Raji (cell line): ENCODE measurements around the gene DOK6.

ENCODE experiments used
- POLR2A ChIP-seq: IDR thresholded peaks from 2 replicates; pipeline ENCODE4 v1.6.1; 2011; ENCODE audit warnings: low read depth, low read length, control low read depth; ENCODE audit not compliant: insufficient read depth

Gene DOK6

DNA sequence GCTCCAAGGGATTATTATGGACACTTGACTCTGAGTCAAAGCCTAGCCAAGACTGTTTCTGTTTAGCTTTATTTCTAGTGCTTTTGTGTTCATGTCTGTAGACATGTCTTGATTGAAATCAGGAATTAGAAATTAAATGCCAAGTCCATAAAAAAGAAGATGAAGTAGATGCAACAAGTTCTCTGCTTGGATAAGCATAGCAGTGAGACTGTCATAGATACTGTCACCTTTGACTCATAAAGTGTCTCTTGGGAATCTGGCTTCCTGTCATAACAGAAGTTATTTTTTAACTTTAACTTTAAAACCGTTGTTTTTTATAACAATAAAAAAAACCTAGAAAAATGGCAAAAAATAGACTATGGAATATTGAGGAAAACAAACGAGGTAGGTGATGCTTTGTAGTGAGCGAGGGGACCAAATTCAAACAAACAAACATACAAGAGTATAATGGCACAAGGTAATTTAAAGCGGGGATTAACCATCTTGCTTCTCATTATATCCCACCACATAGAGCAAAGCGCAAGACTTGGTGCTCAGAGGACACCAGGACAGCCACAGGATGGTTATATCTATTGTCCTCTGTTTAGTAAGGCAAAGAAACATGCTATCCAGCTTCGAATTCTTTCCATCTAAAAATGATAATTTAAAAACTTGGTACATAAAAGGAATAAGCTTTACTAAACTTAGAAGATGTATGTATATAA lies 482.4 kb downstream of the DOK6 start:
- TF ChIP-seq POLR2A, result no peak

DNA sequence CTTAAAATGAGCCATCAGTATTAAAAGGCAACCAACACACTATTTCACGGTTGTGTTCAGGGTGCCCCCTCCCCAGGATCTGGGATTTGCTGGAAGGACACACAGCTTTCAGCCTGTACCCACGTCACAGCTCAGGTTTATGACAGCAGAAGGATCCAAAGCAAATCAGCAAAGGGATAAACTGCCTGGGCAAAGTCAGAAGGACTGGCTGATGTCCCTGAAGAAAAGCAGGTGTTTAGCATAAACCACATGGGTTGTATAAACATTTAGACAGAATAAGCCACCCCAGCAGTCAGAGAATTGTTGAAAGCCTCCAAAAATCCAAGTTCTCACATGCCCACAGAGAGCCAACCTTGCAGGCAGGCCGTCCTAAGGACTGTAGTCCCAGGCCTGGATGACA lies 483.1 kb downstream of the DOK6 start:
- no peak for TF ChIP-seq POLR2A

GRCh38 chr18:69885355-69885754 lies 484.7 kb downstream of the DOK6 start:
- TF ChIP-seq POLR2A, result no peak

DNA sequence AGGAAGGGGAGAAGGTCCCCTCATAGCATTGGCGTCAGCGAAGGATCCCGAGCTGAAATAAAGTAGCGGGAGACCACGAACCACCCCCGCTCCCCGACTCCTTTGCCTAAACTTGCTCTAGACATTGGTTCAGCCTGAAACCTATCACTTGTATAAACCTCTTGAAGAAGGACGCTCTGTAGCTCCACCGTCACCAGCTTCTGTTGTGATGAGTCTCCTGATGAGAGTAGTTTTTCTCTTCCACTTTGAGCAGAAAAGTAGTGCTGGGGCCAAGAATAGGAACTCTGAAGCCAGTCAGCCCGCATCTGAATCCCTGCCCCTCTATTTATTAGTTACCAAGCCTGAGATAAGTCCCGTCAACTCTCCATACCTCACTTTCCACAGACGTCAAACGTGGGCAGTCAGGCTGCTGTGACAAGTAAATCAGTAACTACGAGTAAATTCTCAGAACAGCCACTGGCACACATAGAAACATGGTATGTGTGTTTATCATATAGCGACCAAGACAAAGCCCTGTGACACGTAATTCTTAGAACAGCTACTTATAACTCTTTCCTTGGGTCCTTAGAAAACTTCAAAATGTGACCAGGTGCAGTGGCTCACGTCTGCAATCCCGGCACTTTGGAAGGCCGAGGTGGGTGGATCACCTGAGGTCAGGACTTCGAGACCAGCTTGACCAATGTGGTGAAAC lies 485.3 kb downstream of the DOK6 start:
- TF ChIP-seq POLR2A, result no peak

GRCh38 chr18:69887256-69887655 lies 486.6 kb downstream of the DOK6 start:
- no peak for TF ChIP-seq POLR2A

DNA sequence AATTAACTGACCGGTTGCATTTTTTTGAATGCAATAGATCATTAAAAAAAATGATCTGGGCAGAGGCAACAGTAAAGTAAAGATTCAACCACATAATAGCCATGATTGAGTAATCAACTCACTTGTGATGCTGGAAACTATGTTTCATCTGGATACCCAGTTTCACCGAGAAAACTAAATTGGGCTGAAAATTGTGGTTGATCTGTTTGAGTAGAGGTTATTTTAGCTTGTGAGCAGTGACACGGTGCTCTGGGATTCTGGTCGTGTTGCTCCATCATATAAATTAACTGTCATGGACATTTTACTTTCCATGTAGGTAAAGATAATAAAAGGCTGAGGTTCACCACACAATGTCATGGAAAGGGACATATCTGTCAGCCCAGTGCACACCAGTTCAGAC lies 488.3 kb downstream of the DOK6 start:
- TF ChIP-seq POLR2A, result no peak

DNA sequence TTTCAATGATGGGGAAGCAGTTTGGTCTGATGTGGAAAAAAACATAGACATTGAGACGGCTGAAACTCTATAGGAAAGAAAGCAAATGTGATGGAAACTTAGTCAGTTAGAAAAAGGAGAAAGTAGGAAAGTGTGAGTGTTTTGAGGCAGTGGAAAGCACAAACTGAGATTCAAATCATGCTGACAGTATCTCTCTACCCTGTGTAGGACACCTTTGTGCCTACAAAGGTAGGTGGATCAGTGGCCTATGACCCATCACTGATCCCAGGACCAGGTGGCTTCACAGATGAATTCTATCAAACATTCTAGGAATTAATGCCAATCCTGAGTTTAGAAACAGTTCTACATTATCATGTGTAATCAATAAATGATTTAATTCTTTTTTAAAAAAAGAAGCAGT lies 489.9 kb downstream of the DOK6 start:
- no peak for TF ChIP-seq POLR2A

- no peak for TF ChIP-seq POLR2A
Observed at GRCh38 chr18:69894467-69894866, 493.8 kb downstream of the DOK6 start.

DNA sequence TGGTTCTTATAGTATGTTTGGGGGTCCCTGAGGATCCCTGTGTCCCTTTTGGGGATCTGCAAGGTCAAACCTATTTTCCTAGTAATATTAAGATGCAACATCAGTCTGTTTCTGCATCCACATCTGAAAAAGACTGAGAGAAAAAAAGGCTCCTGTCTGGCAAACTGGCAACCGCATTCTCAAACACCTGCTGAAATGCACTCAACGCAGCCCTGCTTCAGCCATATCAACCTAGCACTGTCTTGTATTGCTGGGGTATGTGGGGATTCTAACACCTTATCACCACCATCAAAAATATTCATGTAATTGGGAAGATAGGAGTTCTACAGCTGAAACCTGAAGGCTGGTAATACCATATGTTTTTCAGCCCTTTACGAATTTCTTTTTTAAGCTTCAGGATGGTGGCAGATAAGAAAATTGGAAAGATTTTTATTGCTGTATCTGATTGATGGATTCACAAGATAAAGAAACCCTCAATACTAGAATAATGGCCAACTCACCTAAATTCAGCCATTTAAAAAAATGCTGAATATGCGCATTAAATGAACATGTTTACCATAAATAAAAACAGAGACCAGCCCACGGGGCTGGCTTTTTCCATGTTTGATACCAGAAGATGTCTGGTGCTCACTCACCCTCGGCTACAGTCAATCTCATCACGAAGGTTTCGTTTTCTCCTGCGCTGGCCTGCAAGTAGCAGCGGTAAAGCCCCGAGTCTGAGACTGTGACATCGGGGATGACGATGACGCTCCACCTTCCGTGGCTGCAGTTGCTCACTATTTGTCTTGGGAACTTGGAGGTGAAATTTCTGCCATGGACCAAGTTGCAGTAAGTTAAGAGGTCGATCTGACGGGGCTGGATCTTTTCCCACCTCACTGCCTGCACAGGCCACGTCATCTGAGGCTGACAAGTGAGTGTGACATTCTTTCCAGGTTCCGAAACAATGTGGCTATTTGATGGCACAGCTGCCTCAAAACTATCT lies 494.7 kb downstream of the DOK6 start:
- TF ChIP-seq POLR2A, result no peak

DNA sequence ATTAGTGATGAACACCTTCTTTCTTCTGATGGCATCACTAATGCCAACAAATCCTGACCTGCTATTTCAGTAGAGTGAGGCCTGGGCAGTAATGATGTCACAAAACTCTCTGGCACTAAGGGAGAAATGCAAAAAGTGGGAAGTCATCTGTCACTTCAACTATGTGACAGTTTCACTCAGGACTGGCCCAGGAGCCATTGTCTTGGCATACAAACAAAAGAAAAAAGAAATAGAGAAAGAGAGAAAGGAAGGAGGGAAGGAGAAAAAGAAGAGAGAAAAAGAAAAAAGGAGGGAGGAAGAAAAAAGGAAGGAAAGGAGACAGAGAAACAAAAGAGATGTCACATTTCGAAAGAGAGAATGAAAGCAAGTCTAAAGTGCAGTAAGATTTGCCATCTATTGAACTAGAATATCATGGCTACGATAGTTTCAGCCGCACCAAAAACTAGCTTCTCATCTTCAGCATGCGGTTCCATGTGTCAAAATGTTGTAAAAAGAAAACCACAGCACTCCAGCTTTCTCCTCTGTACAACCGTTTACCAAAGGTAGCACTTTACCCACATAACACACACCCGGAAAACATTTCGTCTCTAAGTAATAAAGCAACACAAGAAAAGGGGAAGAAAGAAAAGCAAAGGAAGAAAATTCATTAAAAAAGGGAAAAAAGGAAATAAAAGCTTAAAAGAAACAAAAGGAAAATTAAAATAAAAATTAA lies 496.9 kb downstream of the DOK6 start:
- TF ChIP-seq POLR2A, result no peak

DNA sequence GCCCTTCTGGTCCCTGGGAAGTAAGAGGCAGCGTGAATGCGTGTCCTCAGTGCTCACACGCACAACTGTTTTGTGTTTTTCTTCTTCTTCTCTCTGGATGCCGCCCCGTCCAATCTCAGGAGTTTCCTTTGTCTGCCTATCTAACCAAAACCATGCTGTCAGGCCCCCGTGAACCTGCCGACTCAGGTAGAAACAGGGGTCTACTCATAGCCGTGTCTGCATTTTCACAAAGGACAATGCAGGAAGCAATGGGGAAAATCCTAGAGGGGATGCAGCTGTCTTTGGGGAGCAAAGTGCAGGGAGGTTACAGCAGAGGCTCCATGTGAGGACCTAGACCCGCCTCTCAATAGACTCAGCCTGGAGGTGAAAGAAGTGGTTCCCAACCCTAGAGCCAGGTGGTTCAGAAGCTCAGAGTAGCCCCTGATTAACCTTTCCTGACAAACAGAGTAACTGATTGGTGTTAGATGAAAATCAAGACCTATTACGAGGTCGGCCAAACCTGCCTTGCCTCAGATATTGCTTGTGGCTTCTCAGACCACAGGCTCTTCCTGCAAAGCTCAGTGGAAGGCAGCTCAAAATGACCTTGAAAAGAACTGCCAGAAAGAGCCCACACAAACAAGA lies 497.7 kb downstream of the DOK6 start:
- TF ChIP-seq POLR2A, result no peak
